Measurements from ENCODE around the gene BCAS1.
A peak's percentile ranks its signal among the peaks of the same experiment; 100 is the strongest.

Gene BCAS1

DNA sequence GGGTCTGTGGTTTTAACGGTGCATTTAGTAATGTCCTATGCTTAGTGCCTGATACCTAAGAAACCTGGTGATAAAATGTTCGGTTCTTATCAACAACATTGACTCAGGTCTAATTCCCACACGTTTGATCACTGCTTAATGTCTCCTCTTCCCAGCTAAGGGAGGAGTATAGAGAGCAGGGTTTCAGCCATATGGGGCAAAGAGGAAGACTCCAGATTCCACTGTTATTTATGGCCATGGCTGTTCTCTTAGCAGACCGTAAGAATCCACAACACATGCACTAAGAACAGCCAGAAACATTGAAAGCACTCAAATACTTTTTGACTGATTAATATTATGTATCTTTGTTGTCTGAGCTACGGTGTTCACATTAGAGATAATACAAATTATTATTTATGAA is 112.1 kb downstream of the BCAS1 start:
- DNase-seq = no peak

DNA sequence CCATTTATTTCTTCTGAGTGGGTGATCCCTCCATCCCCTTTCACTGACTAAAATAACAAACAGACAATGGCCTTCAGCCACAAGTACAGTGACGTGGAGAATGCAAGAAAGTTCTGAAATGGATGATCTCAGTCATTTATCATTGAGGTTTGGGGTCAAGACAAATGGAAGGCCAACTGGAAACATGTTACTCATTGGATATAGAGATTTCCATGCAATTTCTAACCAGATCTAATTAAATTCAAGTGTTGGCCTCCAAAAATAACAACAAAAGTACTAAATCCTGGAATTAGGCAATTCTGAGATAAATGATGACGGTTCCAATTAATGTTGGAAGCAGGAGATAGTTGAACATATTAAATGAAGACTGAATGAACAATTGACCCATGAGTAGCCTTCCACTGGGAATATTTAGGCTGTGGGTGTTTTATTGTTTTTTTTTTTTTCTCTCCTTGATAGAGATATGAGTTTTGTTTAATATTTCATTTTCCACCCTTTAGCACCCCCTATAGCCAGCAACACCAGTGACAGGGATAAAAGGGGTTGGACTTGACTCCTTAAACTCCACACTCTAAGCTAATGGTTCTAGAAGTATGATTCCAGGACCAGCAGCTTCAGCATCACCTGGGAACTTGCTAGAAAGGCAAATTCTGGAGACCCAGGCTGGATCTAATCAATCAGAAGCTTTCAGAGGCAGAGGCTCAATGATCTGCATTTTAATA is 112.8 kb downstream of the BCAS1 start:
- DNase-seq = no peak

DNA sequence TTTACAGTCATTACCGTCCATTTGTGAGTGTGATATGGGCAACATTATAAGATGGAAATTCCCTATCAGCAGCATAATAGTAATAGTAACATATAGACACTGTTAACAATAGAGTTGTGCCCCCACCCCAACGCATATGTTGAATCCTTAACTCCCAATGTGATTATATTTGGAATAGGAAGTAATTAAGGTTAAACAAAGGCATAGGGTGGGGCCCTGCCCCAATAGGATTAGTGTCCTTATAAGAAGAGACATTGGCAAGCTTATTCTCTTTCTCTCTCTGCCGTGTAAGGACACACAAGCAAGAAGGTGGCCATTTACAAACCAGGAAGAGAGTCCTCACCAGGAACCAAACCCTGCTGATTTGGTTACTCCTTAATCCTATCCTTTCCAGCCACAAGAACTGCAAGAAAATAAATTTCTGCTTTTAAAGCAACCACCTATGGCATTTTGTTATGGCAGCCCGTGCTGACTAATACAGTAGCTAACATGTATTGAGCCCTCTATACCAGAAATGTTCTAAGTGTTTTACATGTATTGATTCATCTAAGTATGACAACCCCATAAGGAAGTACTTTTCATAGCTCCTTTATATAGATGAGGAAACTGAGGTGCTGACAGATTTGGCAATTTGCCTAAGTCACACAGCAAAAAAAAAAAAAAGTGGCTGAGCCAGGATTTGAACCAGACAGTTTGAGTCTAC is 114.2 kb downstream of the BCAS1 start:
- no peak for DNase-seq

DNA sequence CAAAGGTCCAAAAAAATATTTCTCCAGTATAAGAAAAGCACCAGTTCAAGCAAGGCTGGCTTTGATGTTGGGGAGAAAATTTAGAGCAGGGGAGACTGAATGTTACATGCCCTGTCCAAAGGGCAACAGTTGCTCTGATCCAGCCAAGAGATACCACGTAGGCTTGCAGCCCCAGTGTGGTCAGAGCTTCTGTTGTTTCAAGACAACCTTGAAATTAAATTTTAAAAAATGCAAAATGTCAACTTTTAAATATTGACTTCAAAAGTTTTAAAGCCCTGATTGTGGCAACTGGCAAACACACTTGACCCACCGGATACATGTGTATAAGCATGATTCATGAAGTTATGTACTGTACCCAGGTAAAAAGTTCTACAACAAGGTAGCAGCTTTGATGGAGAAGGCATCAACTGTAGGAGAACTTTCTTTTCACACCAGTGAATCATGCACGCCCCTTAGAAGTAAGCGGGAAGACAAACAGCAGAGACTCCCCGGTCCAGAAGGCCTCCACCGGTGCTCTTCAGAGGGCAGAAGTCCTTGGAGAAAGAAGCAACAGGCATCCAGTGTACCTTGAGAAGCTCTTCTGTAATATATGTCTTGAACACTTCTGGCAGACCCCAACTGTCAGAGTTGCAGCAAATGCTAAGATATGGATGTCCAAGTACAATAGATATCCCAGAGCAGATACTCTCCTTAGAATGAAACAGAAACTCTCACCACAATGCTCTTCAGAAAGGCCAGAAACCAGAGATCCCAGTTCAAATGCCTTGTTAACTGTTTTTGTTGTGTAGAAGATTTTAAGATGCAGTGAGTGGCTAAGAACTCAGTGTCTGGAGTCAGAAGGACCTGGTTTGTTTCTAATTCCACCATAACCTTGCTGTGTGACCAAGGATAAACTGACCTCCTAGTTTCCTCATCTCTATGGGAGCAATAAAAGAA is 115.4 kb downstream of the BCAS1 start:
- no peak for DNase-seq

DNA sequence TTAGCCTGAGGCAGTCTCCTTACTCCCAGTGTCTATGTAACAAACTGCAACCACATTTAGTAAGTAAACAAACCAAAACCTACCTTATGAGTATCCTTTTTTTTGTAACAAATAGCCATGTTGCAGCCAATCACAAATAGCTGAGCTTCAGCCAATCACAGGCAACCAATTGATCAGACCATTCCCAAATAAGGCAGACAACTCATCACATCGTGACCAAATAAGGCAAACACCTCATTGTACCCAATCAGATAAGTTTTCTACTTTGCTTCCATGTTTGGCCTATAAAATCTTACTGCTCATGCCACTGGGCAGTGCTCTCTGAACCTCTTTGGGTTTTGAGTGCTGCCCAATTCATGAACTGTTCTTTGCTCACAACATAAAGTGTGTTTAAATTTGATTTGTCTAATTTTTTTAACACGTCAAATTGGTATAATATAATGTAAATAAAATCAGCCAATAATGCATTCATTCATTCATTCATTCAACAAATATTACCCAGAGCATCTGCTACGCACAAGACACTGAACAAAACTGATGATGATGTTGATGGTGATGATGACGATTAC is 117.8 kb downstream of the BCAS1 start:
- no peak for DNase-seq

DNA sequence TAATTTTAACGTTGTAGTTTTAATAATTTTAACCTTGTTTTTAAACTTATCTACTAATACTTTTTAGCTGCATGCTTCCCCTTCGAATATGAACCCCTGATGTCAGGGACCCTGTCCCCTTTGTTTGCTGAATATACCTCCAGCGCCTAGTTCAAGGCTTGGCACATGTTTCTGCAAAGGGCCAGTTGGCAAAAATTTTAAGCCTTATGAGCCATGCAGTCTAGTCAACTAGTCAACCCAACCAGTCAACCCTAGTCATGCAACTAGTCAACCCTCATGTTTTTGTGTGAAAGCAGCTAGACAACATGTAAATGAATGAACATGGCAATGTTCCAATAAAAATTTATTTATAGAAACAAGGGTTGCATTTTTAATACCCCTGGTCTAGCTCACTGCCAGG is 119.8 kb downstream of the BCAS1 start:
- no peak for DNase-seq

DNA sequence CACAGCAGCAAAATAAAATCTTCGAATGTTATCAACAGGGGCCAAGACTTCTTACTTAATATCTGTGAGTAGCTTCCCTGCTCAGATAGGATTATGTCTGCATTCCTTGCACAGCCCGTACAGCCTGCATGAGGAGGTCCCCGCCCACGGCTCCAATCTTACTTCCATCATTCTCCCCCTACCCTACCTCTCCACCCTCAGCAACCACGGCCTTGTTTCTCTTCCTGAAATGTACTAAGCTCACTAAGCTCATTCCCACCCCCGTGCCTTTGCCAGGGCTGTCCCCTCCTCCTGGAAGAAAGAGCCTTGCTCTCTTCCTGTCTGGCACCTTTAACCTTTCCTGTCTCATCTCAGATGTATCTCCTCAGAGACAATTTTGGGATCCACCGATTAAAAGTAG is 120.4 kb downstream of the BCAS1 start:
- DNase-seq = no peak

DNA sequence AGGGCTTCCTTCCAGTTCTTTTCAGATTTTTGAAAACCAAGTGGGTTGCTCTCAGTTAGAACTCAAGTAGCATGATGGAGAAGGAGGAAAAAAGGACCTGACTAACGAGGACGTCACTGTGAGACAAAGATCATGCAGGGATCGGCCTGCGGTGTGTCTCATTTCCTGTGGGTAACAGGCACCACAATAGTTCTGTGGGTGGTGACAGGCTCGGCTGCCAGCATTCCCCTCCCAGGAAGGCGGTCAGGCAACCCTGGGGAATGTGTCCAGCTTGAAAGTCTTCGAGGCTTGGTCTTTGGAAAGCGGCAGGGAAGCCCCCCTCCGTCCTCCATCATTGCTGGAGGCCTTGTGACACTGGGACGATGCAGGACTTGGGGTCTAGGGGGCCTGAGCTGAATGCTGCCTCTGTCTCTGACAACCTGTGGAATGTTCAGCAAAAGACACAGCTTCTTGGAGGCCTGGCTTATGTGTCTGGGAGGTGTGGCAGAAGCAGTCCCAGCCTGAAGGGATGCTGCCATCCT is 121.0 kb downstream of the BCAS1 start:
- no peak for DNase-seq

DNA sequence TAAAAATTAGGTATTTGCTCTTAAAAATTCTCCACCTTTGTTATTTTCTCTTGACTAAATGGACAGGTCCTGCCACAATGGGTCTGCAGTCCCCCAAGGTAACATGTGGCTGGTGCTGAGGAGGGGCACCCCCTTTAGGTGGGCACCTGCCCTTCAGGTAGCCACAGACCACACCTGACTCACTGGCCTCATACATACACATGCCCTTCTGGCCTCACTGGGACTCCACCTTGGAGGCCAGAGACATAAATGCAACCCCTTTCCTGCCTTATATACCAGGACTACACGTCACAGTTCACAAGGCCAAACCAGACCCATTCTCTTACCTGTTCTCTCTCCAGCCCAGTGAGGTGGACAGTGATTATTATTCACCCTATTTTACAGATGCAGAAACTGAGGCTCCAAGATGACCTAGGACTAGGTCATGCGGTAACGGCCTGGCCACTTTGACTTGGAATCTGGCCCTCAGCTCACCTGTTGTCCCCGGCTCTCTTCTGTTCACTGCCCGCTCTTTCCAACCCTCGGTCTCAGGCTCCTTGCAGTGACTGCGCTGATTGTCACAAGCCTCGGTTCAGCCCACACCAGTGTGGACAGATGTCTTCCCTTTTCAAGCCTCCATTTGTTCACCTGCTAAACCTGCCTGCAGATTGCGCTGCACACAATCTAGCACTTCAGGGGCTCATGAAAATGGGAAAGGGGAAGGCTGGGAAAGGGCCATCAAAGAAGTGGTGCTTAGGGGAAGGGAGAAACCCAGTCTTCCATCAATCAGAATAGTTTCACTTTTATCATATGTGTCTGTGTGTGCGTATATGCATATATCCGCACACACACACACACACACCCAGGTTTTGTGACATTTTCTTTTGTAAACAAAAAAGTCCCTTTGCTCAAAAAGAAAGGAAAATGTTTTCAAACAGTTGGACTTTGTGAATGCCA is 121.7 kb downstream of the BCAS1 start:
- no peak for DNase-seq

DNA sequence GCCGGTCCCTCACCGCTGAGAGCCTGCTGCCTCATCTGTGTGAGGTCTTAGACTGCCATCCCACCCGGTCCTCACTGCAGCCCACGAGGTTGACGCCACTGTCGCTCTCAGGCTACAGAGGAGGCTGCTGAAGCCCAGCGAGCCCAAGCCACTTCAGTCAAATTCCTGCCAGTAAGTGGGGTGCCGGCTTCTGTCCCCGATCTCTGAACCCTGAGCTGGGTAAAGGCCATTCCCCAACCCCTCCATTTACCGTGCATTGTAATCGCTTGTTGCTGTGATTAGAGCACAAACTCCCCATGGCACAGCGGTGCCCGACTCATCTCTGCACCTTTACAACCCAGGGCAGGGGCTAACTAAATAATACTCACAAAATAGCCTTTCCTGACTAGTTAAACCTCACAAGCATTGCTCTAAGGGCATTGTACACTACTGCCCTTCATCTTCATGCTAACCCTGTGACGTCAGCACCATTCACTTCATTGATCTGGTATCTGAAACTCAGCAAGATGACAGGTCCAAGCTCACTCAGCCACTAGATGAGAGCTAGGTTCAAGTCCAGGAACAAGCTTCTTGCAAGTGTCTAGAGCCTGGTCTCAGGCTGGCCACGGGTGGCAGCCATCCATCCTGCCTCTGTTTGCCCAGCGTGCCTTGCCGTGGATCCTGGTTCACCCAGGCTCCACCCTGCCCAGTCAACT is 122.7 kb downstream of the BCAS1 start:
- no peak for DNase-seq

DNA sequence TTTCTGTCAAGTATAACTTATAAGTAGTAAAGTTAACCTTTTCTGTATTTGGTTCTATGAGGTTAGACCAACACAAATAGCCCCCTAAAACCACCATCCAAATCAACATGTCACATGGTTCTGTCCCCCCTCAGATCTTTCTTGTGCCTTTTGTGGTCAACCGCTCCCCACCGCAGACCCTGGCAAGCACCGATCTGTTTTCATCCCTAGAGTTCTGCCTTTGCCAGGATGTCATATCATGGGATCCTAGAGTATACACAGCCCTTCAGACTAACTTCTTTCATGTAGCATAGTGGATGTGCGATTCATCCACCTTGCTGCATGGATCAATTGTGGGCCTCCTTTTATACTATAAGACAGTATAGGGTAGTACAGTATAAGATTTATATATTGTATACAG is 124.3 kb downstream of the BCAS1 start:
- DNase-seq = no peak

DNA sequence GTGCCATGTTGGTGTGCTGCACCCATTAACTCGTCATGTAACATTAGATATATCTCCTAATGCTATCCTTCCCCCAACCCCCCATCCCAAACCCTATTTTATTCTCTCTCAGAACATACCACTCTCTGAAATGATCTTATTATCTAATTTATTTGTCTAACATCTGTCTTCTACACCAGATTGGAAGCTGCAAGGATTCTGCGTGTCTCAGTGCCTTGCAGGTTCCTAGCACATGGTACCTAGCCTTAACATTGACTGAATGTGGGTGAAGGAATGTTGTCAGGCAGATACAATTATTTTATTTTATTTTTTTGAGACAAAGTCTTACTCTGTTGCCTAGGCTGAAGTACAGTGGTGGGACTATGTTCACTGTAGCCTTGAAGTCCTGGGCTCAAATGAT is 124.9 kb downstream of the BCAS1 start:
- no peak for DNase-seq

DNA sequence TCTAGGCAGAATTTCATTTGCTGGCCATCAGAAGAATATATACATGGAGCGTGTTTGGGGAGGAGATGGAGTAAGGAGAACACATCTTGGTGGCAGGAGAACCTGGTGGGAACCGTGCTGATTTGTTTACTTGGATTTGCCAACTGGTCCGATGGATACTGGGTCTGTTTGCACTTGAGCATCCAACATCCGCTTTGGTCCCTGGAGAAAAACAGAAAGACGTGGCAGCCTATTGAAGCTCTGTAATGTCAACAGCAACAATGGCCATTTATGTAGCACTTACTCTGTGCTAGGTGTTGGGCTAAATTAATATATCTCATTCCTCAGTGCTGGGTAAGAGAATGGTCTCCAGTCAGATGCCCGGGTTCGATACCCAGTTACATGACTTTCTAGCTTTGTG is 125.6 kb downstream of the BCAS1 start:
- DNase-seq = no peak

DNA sequence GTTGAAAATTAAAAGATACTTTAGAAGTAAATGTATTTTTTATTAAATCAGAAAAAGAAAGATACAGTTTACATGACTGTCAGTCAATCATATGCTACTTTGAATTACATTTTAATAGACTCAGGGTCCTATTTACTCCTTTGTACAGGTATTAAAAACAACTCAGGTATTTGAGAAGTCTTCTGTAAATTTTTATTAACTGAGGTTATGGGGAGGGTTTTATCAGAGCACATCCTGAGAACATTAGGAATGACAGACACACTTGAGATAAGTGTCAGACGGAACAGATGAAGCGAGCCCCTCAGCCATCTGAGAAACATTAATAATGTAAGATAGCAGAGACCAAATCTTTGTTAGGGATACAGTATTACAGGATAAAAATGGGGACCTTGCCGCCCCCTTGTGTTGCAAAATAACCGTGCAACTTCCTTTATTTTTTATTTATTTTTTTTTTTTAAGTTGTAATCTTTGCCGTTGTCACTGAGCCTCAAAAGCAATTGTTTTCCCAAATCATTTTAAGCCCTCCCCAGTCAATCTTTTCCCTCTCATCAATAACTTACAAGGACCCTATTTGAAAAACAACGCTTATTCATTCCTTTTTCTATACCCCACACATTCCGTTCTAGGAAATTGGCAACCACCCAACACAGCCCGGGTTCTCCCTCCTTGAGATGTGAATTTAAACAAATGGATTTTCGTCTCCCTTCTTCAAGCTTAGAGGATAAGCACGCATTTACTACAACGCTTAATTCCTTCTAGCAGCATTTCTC is 126.7 kb downstream of the BCAS1 start:
- DNase-seq = peak; percentile 38

DNA sequence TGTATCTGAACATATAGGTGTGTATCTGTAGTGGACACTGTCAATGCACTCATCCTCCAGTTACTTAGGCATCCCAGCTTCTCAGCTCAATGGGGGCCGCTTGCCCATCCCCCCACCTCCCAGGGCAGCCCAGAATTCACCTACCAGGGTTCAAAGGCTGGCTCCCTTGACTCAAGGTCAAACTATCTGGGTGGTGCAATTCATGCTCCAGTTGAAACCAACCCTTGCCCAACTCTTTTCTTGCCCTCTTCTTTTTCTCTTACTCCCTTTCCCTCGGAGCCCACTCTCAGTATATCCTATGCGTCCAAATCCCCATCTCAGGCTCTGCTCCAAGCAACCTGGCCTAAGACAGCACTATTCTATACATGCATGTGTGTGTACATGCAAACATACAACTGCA is 127.4 kb downstream of the BCAS1 start:
- DNase-seq = no peak

DNA sequence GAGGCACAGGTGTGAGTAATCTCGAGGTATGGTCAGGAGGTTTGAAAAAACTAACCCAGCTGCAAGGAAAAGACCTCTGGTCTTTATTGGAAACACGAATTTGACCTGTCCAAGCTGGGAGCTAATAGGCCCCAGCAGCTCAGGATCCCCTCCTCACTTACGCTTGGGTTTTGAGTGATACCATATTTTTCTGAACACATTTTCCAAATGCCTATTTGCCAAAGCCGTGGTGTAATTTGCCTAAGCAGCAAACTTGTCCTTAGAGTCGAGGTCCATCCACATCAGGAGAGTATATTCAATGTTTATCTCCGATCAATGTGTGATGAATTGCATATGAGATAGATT is 128.0 kb downstream of the BCAS1 start:
- no peak for DNase-seq

DNA sequence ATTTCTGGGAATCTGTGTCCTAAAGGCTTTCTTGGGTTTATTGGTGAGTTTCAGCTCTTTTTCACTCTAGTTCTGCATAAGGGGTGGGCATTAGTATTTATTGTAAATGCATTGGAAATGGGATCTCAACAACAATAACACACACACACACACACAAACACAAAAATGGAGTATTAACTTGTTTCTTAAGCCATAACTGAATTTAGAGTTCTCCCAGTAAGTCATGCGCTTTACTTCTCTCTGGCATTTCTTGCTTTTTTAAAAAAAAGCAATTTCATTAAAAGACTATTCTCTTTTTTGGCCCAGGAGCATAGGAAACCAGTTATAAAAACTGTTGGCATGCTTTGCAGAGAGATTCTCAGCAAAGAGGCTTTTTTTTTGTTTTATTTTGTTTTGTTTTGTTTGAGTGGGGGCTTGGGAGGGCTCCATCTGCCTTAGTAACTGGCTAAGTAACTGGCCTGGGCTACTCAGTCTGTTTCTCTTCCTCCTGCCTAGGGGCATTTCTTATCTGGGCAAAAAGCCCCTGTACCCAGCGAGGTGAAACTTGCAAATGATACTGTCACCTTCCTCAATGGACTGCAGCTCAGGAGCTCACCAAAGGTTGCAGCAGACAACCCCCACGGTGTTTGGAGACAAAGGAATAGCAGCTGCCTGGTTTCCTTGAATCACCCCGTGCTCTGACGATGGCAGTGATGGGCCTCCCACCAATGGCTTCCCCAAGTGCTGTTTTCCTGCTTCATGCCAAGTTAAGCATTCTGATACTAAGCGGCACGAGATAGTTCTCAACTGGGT is 128.5 kb downstream of the BCAS1 start:
- no peak for DNase-seq

DNA sequence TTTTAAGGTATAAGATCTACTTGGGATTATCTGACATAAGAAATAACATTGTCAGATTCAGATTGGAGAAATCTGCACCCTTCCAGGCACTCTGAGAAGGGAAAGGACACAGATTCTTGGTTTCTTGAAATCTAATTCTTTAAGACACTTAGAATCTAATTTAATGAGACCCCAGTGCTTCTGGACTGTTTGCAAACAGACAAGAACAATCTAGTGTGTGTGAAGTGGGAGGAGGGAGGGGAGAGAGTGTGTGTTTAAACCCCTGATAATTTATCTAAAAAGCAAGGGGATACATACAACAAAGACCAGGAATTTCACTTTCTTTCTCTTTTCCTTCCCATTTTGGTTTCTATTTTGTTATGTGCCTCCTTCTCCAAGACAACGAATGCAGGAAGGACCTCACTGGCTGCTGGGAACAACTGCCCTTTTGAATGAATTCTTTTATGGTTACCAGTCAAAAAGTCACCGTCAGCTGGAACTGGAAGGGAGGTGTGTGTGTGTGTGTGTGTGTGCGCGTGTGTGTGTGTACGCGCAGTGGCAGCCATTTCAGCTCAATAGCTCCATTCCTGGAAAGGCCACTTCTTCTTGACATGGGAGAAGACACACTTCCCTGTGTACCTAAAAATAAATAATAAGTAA is 129.4 kb downstream of the BCAS1 start:
- peak; percentile 44 for DNase-seq

DNA sequence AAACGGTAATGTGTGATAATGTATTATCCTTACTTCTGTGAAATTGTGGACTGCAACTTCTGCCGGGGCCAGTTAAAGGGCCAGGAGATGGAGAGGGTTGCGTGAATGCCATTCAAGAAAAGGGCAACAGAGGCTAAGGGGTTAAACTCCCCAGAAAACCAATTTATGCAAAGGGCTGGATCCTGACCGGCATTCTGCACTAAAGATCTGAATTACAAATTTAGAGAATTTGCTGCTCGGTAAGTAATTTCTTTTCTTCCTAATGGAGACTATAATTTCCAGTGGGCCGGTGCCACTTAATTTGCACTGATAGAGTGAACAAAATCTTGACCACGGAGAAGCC is 130.1 kb downstream of the BCAS1 start:
- DNase-seq = peak; percentile 28
